ENCODE measurements around the gene RPH3AL. TPM values are rescaled to one million over a fixed set of nuclear protein-coding genes. Genes with fewer than 3 reads are reported as not detected.

The RPH3AL gene
- 1 to 10 TPM; 2.1 to 2.7 TPM for total RNA-seq

GRCh38 chr17:352421-353212 is at the start of gene RPH3AL:
TSS of gene RPH3AL (minus strand) at chr17:352807. CDS start at chr17:327543, 25,264 bp downstream.
- H3K27me3 Mint-ChIP-seq, result no peaks in the 10 kb centered on the region
- H3K4me3 Mint-ChIP-seq, result no peak within 1 kb of the TSS
- POLR2A ChIA-PET, result no interaction called here
- ATAC-seq (ENCODE audit: low read depth) (no peak), DNase-seq (no peak)
- H3K36me3 Mint-ChIP-seq, result peaks cover 2% of the 10 kb centered on the region
- no peak within 1 kb of the TSS for H3K27ac Mint-ChIP-seq
- peaks cover 7% of the 10 kb centered on the region for H3K9me3 Mint-ChIP-seq
- H3K4me1 Mint-ChIP-seq, result no peaks in the 10 kb centered on the region

- H3K9me3 Mint-ChIP-seq, result no peaks in the 10 kb centered on the region
- no peak overlapping the region for H3K4me3 Mint-ChIP-seq
- H3K27ac Mint-ChIP-seq, result no peak overlapping the region
- H3K27me3 Mint-ChIP-seq, result no peaks in the 10 kb centered on the region
- peaks cover 4% of the 10 kb centered on the region for H3K4me1 Mint-ChIP-seq
- ATAC-seq (ENCODE audit: low read depth) (no peak), DNase-seq (no peak)
- POLR2A ChIA-PET, result no interaction called here
- peaks cover 7% of the 10 kb centered on the region for H3K36me3 Mint-ChIP-seq
These were observed 47.6 kb upstream of the RPH3AL start for GRCh38 chr17:400257-400656.

- POLR2A ChIA-PET, result no interaction called here
- H3K36me3 Mint-ChIP-seq, result no peaks in the 10 kb centered on the region
- ATAC-seq (ENCODE audit: low read depth) (no peak), DNase-seq (no peak)
- H3K4me1 Mint-ChIP-seq, result peaks cover 2% of the 10 kb centered on the region
- no peaks in the 10 kb centered on the region for H3K9me3 Mint-ChIP-seq
- H3K4me3 Mint-ChIP-seq, result no peak overlapping the region
- no peaks in the 10 kb centered on the region for H3K27me3 Mint-ChIP-seq
- no peak overlapping the region for H3K27ac Mint-ChIP-seq
These were observed 44.2 kb upstream of the RPH3AL start for GRCh38 chr17:396788-397187.

GRCh38 chr17:395974-396373 is 43.4 kb upstream of the RPH3AL start:
- no peak overlapping the region for H3K27ac Mint-ChIP-seq
- no peaks in the 10 kb centered on the region for H3K36me3 Mint-ChIP-seq
- no peak for ATAC-seq (ENCODE audit: low read depth)
- POLR2A ChIA-PET, result no interaction called here
- H3K9me3 Mint-ChIP-seq, result no peaks in the 10 kb centered on the region
- no peak for DNase-seq
- H3K27me3 Mint-ChIP-seq, result no peaks in the 10 kb centered on the region
- H3K4me1 Mint-ChIP-seq, result peaks cover 2% of the 10 kb centered on the region
- no peak overlapping the region for H3K4me3 Mint-ChIP-seq

- Mint-ChIP-seq H3K36me3 (no peaks in the 10 kb centered on the region), H3K4me3 (no peak overlapping the region), H3K27me3 (no peaks in the 10 kb centered on the region), H3K9me3 (no peaks in the 10 kb centered on the region), H3K4me1 (peaks cover 2% of the 10 kb centered on the region), H3K27ac (no peak overlapping the region)
- ATAC-seq (ENCODE audit: low read depth) (no peak), DNase-seq (no peak)
- POLR2A ChIA-PET, result no interaction called here
These were observed 42.6 kb upstream of the RPH3AL start for GRCh38 chr17:395179-395578.

- no peak overlapping the region for H3K27ac Mint-ChIP-seq
- no peaks in the 10 kb centered on the region for H3K36me3 Mint-ChIP-seq
- POLR2A ChIA-PET, result no interaction called here
- H3K4me3 Mint-ChIP-seq, result no peak overlapping the region
- peaks cover 2% of the 10 kb centered on the region for H3K4me1 Mint-ChIP-seq
- no peaks in the 10 kb centered on the region for H3K27me3 Mint-ChIP-seq
- ATAC-seq (ENCODE audit: low read depth), result no peak
- no peaks in the 10 kb centered on the region for H3K9me3 Mint-ChIP-seq
- no peak for DNase-seq
These were observed 42.1 kb upstream of the RPH3AL start for GRCh38 chr17:394718-395095.

GRCh38 chr17:393806-394717 is 41.5 kb upstream of the RPH3AL start:
- ATAC-seq (ENCODE audit: low read depth) (no peak), DNase-seq (no peak)
- peaks cover 2% of the 10 kb centered on the region for H3K4me1 Mint-ChIP-seq
- H3K9me3 Mint-ChIP-seq, result no peaks in the 10 kb centered on the region
- no peaks in the 10 kb centered on the region for H3K27me3 Mint-ChIP-seq
- no peaks in the 10 kb centered on the region for H3K36me3 Mint-ChIP-seq
- H3K27ac Mint-ChIP-seq, result no peak overlapping the region
- POLR2A ChIA-PET, result no interaction called here
- H3K4me3 Mint-ChIP-seq, result no peak overlapping the region

- ATAC-seq (ENCODE audit: low read depth) (no peak), DNase-seq (no peak)
- Mint-ChIP-seq H3K36me3 (no peaks in the 10 kb centered on the region), H3K4me3 (no peak overlapping the region), H3K27me3 (peaks cover 7% of the 10 kb centered on the region), H3K4me1 (peaks cover 2% of the 10 kb centered on the region), H3K27ac (no peak overlapping the region), H3K9me3 (no peaks in the 10 kb centered on the region)
- POLR2A ChIA-PET, result no interaction called here
These were observed 39.2 kb upstream of the RPH3AL start for GRCh38 chr17:391850-392249.

GRCh38 chr17:390025-390424 is 37.4 kb upstream of the RPH3AL start:
- Mint-ChIP-seq H3K27ac (no peak overlapping the region), H3K36me3 (no peaks in the 10 kb centered on the region), H3K4me3 (no peak overlapping the region), H3K27me3 (peaks cover 16% of the 10 kb centered on the region), H3K4me1 (peaks cover 4% of the 10 kb centered on the region), H3K9me3 (no peaks in the 10 kb centered on the region)
- POLR2A ChIA-PET, result no interaction called here
- ATAC-seq (ENCODE audit: low read depth) (no peak), DNase-seq (no peak)

GRCh38 chr17:388087-388486 is 35.5 kb upstream of the RPH3AL start:
- DNase-seq (no peak), ATAC-seq (ENCODE audit: low read depth) (no peak)
- Mint-ChIP-seq H3K36me3 (no peaks in the 10 kb centered on the region), H3K9me3 (no peaks in the 10 kb centered on the region), H3K27me3 (peaks cover 30% of the 10 kb centered on the region), H3K4me3 (no peak overlapping the region), H3K4me1 (peaks cover 4% of the 10 kb centered on the region), H3K27ac (no peak overlapping the region)
- POLR2A ChIA-PET, result no interaction called here

GRCh38 chr17:386141-386876 is 33.7 kb upstream of the RPH3AL start:
- peak overlapping the region; percentile 72 for H3K4me3 Mint-ChIP-seq
- H3K27me3 Mint-ChIP-seq, result peaks cover 37% of the 10 kb centered on the region
- DNase-seq, result peak; percentile 80
- ATAC-seq (ENCODE audit: low read depth), result peak; percentile 74
- H3K9me3 Mint-ChIP-seq, result peaks cover 3% of the 10 kb centered on the region
- POLR2A ChIA-PET, result no interaction called here
- peaks cover 7% of the 10 kb centered on the region for H3K4me1 Mint-ChIP-seq
- H3K36me3 Mint-ChIP-seq, result peaks cover 2% of the 10 kb centered on the region
- peak overlapping the region; percentile 6 for H3K27ac Mint-ChIP-seq

- H3K27me3 Mint-ChIP-seq, result peaks cover 37% of the 10 kb centered on the region
- DNase-seq (no peak), ATAC-seq (ENCODE audit: low read depth) (no peak)
- peaks cover 3% of the 10 kb centered on the region for H3K9me3 Mint-ChIP-seq
- POLR2A ChIA-PET, result no interaction called here
- no peak overlapping the region for H3K27ac Mint-ChIP-seq
- peaks cover 7% of the 10 kb centered on the region for H3K4me1 Mint-ChIP-seq
- H3K36me3 Mint-ChIP-seq, result peaks cover 2% of the 10 kb centered on the region
- H3K4me3 Mint-ChIP-seq, result no peak overlapping the region
These were observed 33.2 kb upstream of the RPH3AL start for GRCh38 chr17:385836-386140.

GRCh38 chr17:385178-385835 is 32.7 kb upstream of the RPH3AL start:
- ATAC-seq (ENCODE audit: low read depth) (no peak), DNase-seq (peak; percentile 50)
- H3K36me3 Mint-ChIP-seq, result peaks cover 2% of the 10 kb centered on the region
- peaks cover 7% of the 10 kb centered on the region for H3K4me1 Mint-ChIP-seq
- H3K27ac Mint-ChIP-seq, result no peak overlapping the region
- peaks cover 37% of the 10 kb centered on the region for H3K27me3 Mint-ChIP-seq
- H3K9me3 Mint-ChIP-seq, result peaks cover 3% of the 10 kb centered on the region
- H3K4me3 Mint-ChIP-seq, result peak overlapping the region; percentile 64
- POLR2A ChIA-PET, result no interaction called here

Measured in activated naive CD8-positive, alpha-beta T cell treated with anti-CD3 and anti-CD28 coated beads, Interleukin-2, amount 10 ng/mL, durations not matched to agents 7 days and 5 days (primary cell).